Renal pelvis (tissue), 4 donors: ENCODE results near the gene CRMP1. TPM values are rescaled to one million over a fixed set of nuclear protein-coding genes. Genes with fewer than 3 reads are reported as not detected.
A peak's percentile ranks its signal among the peaks of the same experiment; 100 is the strongest.

Experiments
- DNase-seq: peaks from one replicate; pipeline ENCODE4 v3.0.0-alpha.2; 2013
- polyA plus RNA-seq, 3 donors: library from polyadenylated mRNA; unstranded; fragments of 120-200 nt; gene quantifications; one replicate each; pipeline ENCODE4 v1.2.1, GENCODE V29; 2013; ENCODE audit not compliant: insufficient read length in 3 of 3

CRMP1 gene
- polyA plus RNA-seq, 3 donors: 49.1 to 66.6 (median 62.6) TPM

- DNase-seq: no peak
These were observed 93.9 kb downstream of the CRMP1 start for GRCh38 chr4:5798946-5799345.

- DNase-seq: no peak
These were observed 94.4 kb downstream of the CRMP1 start for GRCh38 chr4:5798462-5798861.

- no peak for DNase-seq
These were observed 95.0 kb downstream of the CRMP1 start for GRCh38 chr4:5797866-5798265.

GRCh38 chr4:5796976-5797375 is 95.9 kb downstream of the CRMP1 start:
- DNase-seq: no peak

GRCh38 chr4:5795580-5795979 is 97.3 kb downstream of the CRMP1 start:
- no peak for DNase-seq

- no peak for DNase-seq
These were observed 99.4 kb downstream of the CRMP1 start for GRCh38 chr4:5793514-5793913.

- no peak for DNase-seq
These were observed 101.2 kb downstream of the CRMP1 start for GRCh38 chr4:5791654-5792053.

- no peak for DNase-seq
These were observed 102.4 kb downstream of the CRMP1 start for GRCh38 chr4:5790546-5790857.

GRCh38 chr4:5789141-5789540 is 103.7 kb downstream of the CRMP1 start:
- DNase-seq: no peak

GRCh38 chr4:5788144-5788543 is 104.7 kb downstream of the CRMP1 start:
- DNase-seq: no peak

GRCh38 chr4:5787311-5787710 is 105.6 kb downstream of the CRMP1 start:
- no peak for DNase-seq

- DNase-seq: no peak
These were observed 106.8 kb downstream of the CRMP1 start for GRCh38 chr4:5785806-5786680.

GRCh38 chr4:5784960-5785611 is 107.8 kb downstream of the CRMP1 start:
- no peak for DNase-seq

GRCh38 chr4:5784021-5784420 is 108.9 kb downstream of the CRMP1 start:
- DNase-seq: no peak

GRCh38 chr4:5783486-5783885 is 109.4 kb downstream of the CRMP1 start:
- DNase-seq: no peak

GRCh38 chr4:5782829-5783476 is 109.9 kb downstream of the CRMP1 start:
- DNase-seq: no peak

GRCh38 chr4:5781691-5782090 is 111.2 kb downstream of the CRMP1 start:
- DNase-seq: peak; percentile 46

- DNase-seq: no peak
These were observed 111.9 kb downstream of the CRMP1 start for GRCh38 chr4:5780831-5781480.

GRCh38 chr4:5776510-5776909 is 116.4 kb downstream of the CRMP1 start:
- DNase-seq: no peak

GRCh38 chr4:5774416-5775036 is 118.4 kb downstream of the CRMP1 start:
- DNase-seq: no peak

GRCh38 chr4:5773271-5773555 is 119.7 kb downstream of the CRMP1 start:
- DNase-seq: no peak

GRCh38 chr4:5772528-5773270 is 120.2 kb downstream of the CRMP1 start:
- DNase-seq: no peak
